ENCODE measurements around the gene SH3D19. TPM values are rescaled to one million over a fixed set of nuclear protein-coding genes. Genes with fewer than 3 reads are reported as not detected.
A peak's percentile ranks its signal among the peaks of the same experiment; 100 is the strongest.

Gene SH3D19
- total RNA-seq, 2 experiments from 2014 or later, result not detected

- Mint-ChIP-seq H3K9me3 (no peaks in the 10 kb centered on the region), H3K27ac (no peak overlapping the region)
Observed at GRCh38 chr4:151114986-151115385, 210.4 kb downstream of the SH3D19 start.

GRCh38 chr4:151114338-151114737 is 211.1 kb downstream of the SH3D19 start:
- peaks cover 10% of the 10 kb centered on the region for H3K36me3 Mint-ChIP-seq
- DNase-seq, result no peak
- H3K27me3 Mint-ChIP-seq, result no peaks in the 10 kb centered on the region
- no peaks in the 10 kb centered on the region for H3K9me3 Mint-ChIP-seq
- no peak overlapping the region for H3K27ac Mint-ChIP-seq
- H3K4me3 Mint-ChIP-seq, result no peak overlapping the region
- peaks cover 4% of the 10 kb centered on the region for H3K4me1 Mint-ChIP-seq

More at GRCh38 chr4:151114986-151115385, 210.4 kb downstream of the SH3D19 start:
- no peak for DNase-seq
- peaks cover 10% of the 10 kb centered on the region for H3K36me3 Mint-ChIP-seq
- peaks cover 4% of the 10 kb centered on the region for H3K4me1 Mint-ChIP-seq
- H3K4me3 Mint-ChIP-seq, result no peak overlapping the region
- no peaks in the 10 kb centered on the region for H3K27me3 Mint-ChIP-seq

- Mint-ChIP-seq H3K4me3 (no peak overlapping the region), H3K4me1 (peaks cover 15% of the 10 kb centered on the region), H3K36me3 (peaks cover 36% of the 10 kb centered on the region), H3K27ac (no peak overlapping the region), H3K27me3 (no peaks in the 10 kb centered on the region), H3K9me3 (no peaks in the 10 kb centered on the region)
- no peak for DNase-seq
Observed at GRCh38 chr4:151110236-151110635, 215.2 kb downstream of the SH3D19 start.

- H3K4me1 Mint-ChIP-seq, result peaks cover 32% of the 10 kb centered on the region
- no peaks in the 10 kb centered on the region for H3K27me3 Mint-ChIP-seq
- no peak overlapping the region for H3K27ac Mint-ChIP-seq
- H3K4me3 Mint-ChIP-seq, result no peak overlapping the region
- H3K36me3 Mint-ChIP-seq, result peaks cover 49% of the 10 kb centered on the region
- H3K9me3 Mint-ChIP-seq, result no peaks in the 10 kb centered on the region
- no peak for DNase-seq
Observed at GRCh38 chr4:151107063-151107462, 218.3 kb downstream of the SH3D19 start.

- Mint-ChIP-seq H3K9me3 (no peaks in the 10 kb centered on the region), H3K4me1 (peaks cover 35% of the 10 kb centered on the region), H3K27me3 (no peaks in the 10 kb centered on the region), H3K27ac (peak overlapping the region; percentile 20), H3K36me3 (peaks cover 62% of the 10 kb centered on the region), H3K4me3 (no peak overlapping the region)
- DNase-seq, result no peak
Observed at GRCh38 chr4:151105454-151106032, 219.9 kb downstream of the SH3D19 start.

- Mint-ChIP-seq H3K9me3 (no peaks in the 10 kb centered on the region), H3K36me3 (peaks cover 72% of the 10 kb centered on the region), H3K4me3 (peak overlapping the region; percentile 22), H3K27me3 (no peaks in the 10 kb centered on the region), H3K27ac (peak overlapping the region; percentile 48), H3K4me1 (peaks cover 35% of the 10 kb centered on the region)
- no peak for DNase-seq
Observed at GRCh38 chr4:151104621-151105020, 220.8 kb downstream of the SH3D19 start.

- peaks cover 6% of the 10 kb centered on the region for H3K27me3 Mint-ChIP-seq
- peaks cover 76% of the 10 kb centered on the region for H3K36me3 Mint-ChIP-seq
- DNase-seq, result no peak
- H3K4me1 Mint-ChIP-seq, result peaks cover 42% of the 10 kb centered on the region
- H3K4me3 Mint-ChIP-seq, result peak overlapping the region; percentile 47
- peak overlapping the region; percentile 45 for H3K27ac Mint-ChIP-seq
- H3K9me3 Mint-ChIP-seq, result no peaks in the 10 kb centered on the region
Observed at GRCh38 chr4:151103758-151104157, 221.6 kb downstream of the SH3D19 start.

GRCh38 chr4:151100531-151100930 is 224.9 kb downstream of the SH3D19 start:
- no peaks in the 10 kb centered on the region for H3K9me3 Mint-ChIP-seq
- H3K27ac Mint-ChIP-seq, result peak overlapping the region; percentile 99
- peak overlapping the region; percentile 98 for H3K4me3 Mint-ChIP-seq
- DNase-seq, result no peak
- peaks cover 6% of the 10 kb centered on the region for H3K27me3 Mint-ChIP-seq
- H3K4me1 Mint-ChIP-seq, result peaks cover 38% of the 10 kb centered on the region
- H3K36me3 Mint-ChIP-seq, result peaks cover 52% of the 10 kb centered on the region

GRCh38 chr4:151099976-151100417 is 225.4 kb downstream of the SH3D19 start:
- Mint-ChIP-seq H3K36me3 (peaks cover 52% of the 10 kb centered on the region), H3K27me3 (peaks cover 6% of the 10 kb centered on the region), H3K4me3 (peak overlapping the region; percentile 98), H3K27ac (peak overlapping the region; percentile 99), H3K4me1 (peaks cover 38% of the 10 kb centered on the region), H3K9me3 (no peaks in the 10 kb centered on the region)
- DNase-seq, result no peak

GRCh38 chr4:151099229-151099975 is 226.0 kb downstream of the SH3D19 start, which contains the start of gene RPS3A:
RPS3A (plus strand) TSS chr4:151099628; CDS start chr4:151099653, 25 bp downstream.
- H3K36me3 Mint-ChIP-seq, result peaks cover 47% of the 10 kb centered on the region

GRCh38 chr4:151098979-151099228 is 226.5 kb downstream of the SH3D19 start:
- H3K27me3 Mint-ChIP-seq, result peaks cover 6% of the 10 kb centered on the region
- peak overlapping the region; percentile 99 for H3K27ac Mint-ChIP-seq
- no peaks in the 10 kb centered on the region for H3K9me3 Mint-ChIP-seq
- H3K4me1 Mint-ChIP-seq, result peaks cover 33% of the 10 kb centered on the region
- peaks cover 45% of the 10 kb centered on the region for H3K36me3 Mint-ChIP-seq
- peak overlapping the region; percentile 98 for H3K4me3 Mint-ChIP-seq
- no peak for DNase-seq

More at GRCh38 chr4:151099229-151099975, 226.0 kb downstream of the SH3D19 start, which contains the start of gene RPS3A:
- no peaks in the 10 kb centered on the region for H3K9me3 Mint-ChIP-seq
- peaks cover 6% of the 10 kb centered on the region for H3K27me3 Mint-ChIP-seq
- DNase-seq, result peak; percentile 97
- H3K27ac Mint-ChIP-seq, result peak within 1 kb of the TSS; percentile 99
- peaks cover 35% of the 10 kb centered on the region for H3K4me1 Mint-ChIP-seq
- H3K4me3 Mint-ChIP-seq, result peak within 1 kb of the TSS; percentile 98

- no peak for DNase-seq
- H3K27me3 Mint-ChIP-seq, result peaks cover 6% of the 10 kb centered on the region
- peaks cover 26% of the 10 kb centered on the region for H3K4me1 Mint-ChIP-seq
- H3K27ac Mint-ChIP-seq, result peak overlapping the region; percentile 99
- peaks cover 35% of the 10 kb centered on the region for H3K36me3 Mint-ChIP-seq
- H3K4me3 Mint-ChIP-seq, result no peak overlapping the region
- H3K9me3 Mint-ChIP-seq, result no peaks in the 10 kb centered on the region
Observed at GRCh38 chr4:151097759-151098158, 227.6 kb downstream of the SH3D19 start.

GRCh38 chr4:151095142-151095541 is 230.3 kb downstream of the SH3D19 start:
- Mint-ChIP-seq H3K4me3 (no peak overlapping the region), H3K9me3 (no peaks in the 10 kb centered on the region), H3K36me3 (peaks cover 11% of the 10 kb centered on the region), H3K4me1 (peaks cover 16% of the 10 kb centered on the region), H3K27ac (no peak overlapping the region), H3K27me3 (peaks cover 6% of the 10 kb centered on the region)
- no peak for DNase-seq

- no peak for DNase-seq
- peaks cover 15% of the 10 kb centered on the region for H3K4me1 Mint-ChIP-seq
- H3K4me3 Mint-ChIP-seq, result no peak overlapping the region
- peaks cover 3% of the 10 kb centered on the region for H3K27me3 Mint-ChIP-seq
- H3K27ac Mint-ChIP-seq, result no peak overlapping the region
- H3K9me3 Mint-ChIP-seq, result no peaks in the 10 kb centered on the region
- H3K36me3 Mint-ChIP-seq, result peaks cover 3% of the 10 kb centered on the region
Observed at GRCh38 chr4:151094290-151094751, 231.1 kb downstream of the SH3D19 start.

- Mint-ChIP-seq H3K4me1 (peaks cover 7% of the 10 kb centered on the region), H3K36me3 (no peaks in the 10 kb centered on the region), H3K4me3 (no peak overlapping the region), H3K27ac (no peak overlapping the region), H3K27me3 (no peaks in the 10 kb centered on the region), H3K9me3 (no peaks in the 10 kb centered on the region)
- DNase-seq, result no peak
Observed at GRCh38 chr4:151093203-151093602, 232.2 kb downstream of the SH3D19 start.

Measured in activated naive CD8-positive, alpha-beta T cell treated with anti-CD3 and anti-CD28 coated beads for 36 hours (primary cell).